Neural cell (in vitro differentiated cells): ENCODE measurements around the gene CLCA1. TPM values are rescaled to one million over a fixed set of nuclear protein-coding genes. Genes with fewer than 3 reads are reported as not detected.

Experiments
- H2AFZ ChIP-seq: fragments of 200-600, 300-800 bp; sonication (generic), shearing (Covaris generic); 2 replicates; pipeline ENCODE4 v1.6.0; 2014; ENCODE audit warnings: low read depth, mild to moderate bottlenecking, antibody characterized with exemption, low read length, moderate library complexity
- H3F3A ChIP-seq: fragments of 200-600 bp; shearing (Covaris generic); 2 replicates; pipeline ENCODE4 v1.6.1; 2016; ENCODE audit warnings: mild to moderate bottlenecking, moderate library complexity, mixed read lengths, antibody characterized with exemption, low read length; ENCODE audit not compliant: insufficient read depth, poor library complexity, severe bottlenecking
- H3K27ac ChIP-seq: fragments of 200-600, 300-800 bp; sonication (generic), shearing (Covaris generic); 2 replicates; pipeline ENCODE4 v1.5.1; 2014; ENCODE audit warnings: mild to moderate bottlenecking, low read length, moderate library complexity
- H3K27me3 ChIP-seq: fragments of 300-800, 200-600 bp; sonication (generic), shearing (Covaris generic); 2 replicates; pipeline ENCODE4 v1.6.0; 2014; ENCODE audit warnings: mild to moderate bottlenecking, low read depth, low read length, moderate library complexity; ENCODE audit not compliant: insufficient read depth
- H3K36me3 ChIP-seq: fragments of 300-800, 200-600 bp; sonication (generic), shearing (Covaris generic); 2 replicates; pipeline ENCODE4 v1.5.1; 2014; ENCODE audit warnings: mild to moderate bottlenecking, antibody characterized with exemption, low read length, moderate library complexity; ENCODE audit not compliant: insufficient read depth
- H3K4me2 ChIP-seq: fragments of 300-800, 200-600 bp; sonication (generic), shearing (Covaris generic); 2 replicates; pipeline ENCODE4 v1.6.0; 2014; ENCODE audit warnings: mild to moderate bottlenecking, low read length
- H3K4me3 ChIP-seq: fragments of 300-800, 200-600 bp; sonication (generic), shearing (Covaris generic); 2 replicates; pipeline ENCODE4 v1.5.1; 2014; ENCODE audit warnings: mild to moderate bottlenecking, low read length, moderate library complexity
- H3K79me2 ChIP-seq: fragments of 200-600 bp; shearing (Covaris generic); replicated peaks from 2 replicates; pipeline ENCODE4 v1.6.0; 2014; ENCODE audit warnings: mild to moderate bottlenecking, low read length, moderate library complexity; ENCODE audit not compliant: insufficient read depth
- H3K9ac ChIP-seq: fragments of 300-800, 200-600 bp; sonication (generic), shearing (Covaris generic); 2 replicates; pipeline ENCODE4 v1.6.1; 2016; ENCODE audit warnings: mild to moderate bottlenecking, low read length, mixed read lengths
- H3K9me2 ChIP-seq: fragments of 200-600 bp; shearing (Covaris generic); 2 replicates; pipeline ENCODE4 v1.6.1; 2016; ENCODE audit warnings: mild to moderate bottlenecking, low read length, mixed read lengths; ENCODE audit not compliant: insufficient read depth
- H3K9me3 ChIP-seq: fragments of 200-600, 300-800 bp; sonication (generic), shearing (Covaris generic); 2 replicates; pipeline ENCODE4 v1.6.1; 2016; ENCODE audit warnings: mild to moderate bottlenecking, mixed run types, low read length, moderate library complexity, mixed read lengths
- H4K20me1 ChIP-seq: fragments of 200-600 bp; shearing (Covaris generic); 2 replicates; pipeline ENCODE4 v1.6.1; 2016; ENCODE audit warnings: mild to moderate bottlenecking, mixed run types; ENCODE audit not compliant: insufficient read depth
- CTCF ChIP-seq: fragments of 450-650 bp; IDR thresholded peaks from 2 replicates; pipeline ENCODE4 v1.5.1; 2014; ENCODE audit warnings: antibody characterized with exemption, mild to moderate bottlenecking, moderate library complexity; ENCODE audit not compliant: poor library complexity, severe bottlenecking
- EP300 ChIP-seq: fragments of 450-650 bp; conservative IDR thresholded peaks from 2 replicates; pipeline ENCODE4 v1.6.1; 2014; ENCODE audit warnings: antibody characterized with exemption, mild to moderate bottlenecking, moderate library complexity; ENCODE audit not compliant: poor library complexity, severe bottlenecking
- EZH2 ChIP-seq: fragments of 200-600, 300-800 bp; shearing (Covaris generic), sonication (generic); IDR thresholded peaks from 2 replicates; pipeline ENCODE4 v1.6.1; 2014; ENCODE audit warnings: antibody characterized with exemption, low read length, borderline replicate concordance, mild to moderate bottlenecking; ENCODE audit not compliant: insufficient read depth, poor library complexity, severe bottlenecking
- MXI1 ChIP-seq: fragments of 450-650 bp; conservative IDR thresholded peaks from 2 replicates; pipeline ENCODE4 v1.6.1; 2014; ENCODE audit warnings: antibody characterized with exemption, mild to moderate bottlenecking; ENCODE audit not compliant: poor library complexity, severe bottlenecking
- POLR2AphosphoS5 ChIP-seq: IDR thresholded peaks from 2 replicates; pipeline ENCODE4 v1.6.1; 2012
- RAD21 ChIP-seq: fragments of 450-650 bp; conservative IDR thresholded peaks from 2 replicates; pipeline ENCODE4 v1.6.1; 2014; ENCODE audit warnings: antibody characterized with exemption, mild to moderate bottlenecking, moderate library complexity
- SMC3 ChIP-seq: fragments of 450-650 bp; conservative IDR thresholded peaks from 2 replicates; pipeline ENCODE4 v1.6.1; 2014; ENCODE audit warnings: antibody characterized with exemption, mild to moderate bottlenecking, moderate library complexity; ENCODE audit not compliant: poor library complexity
- TAF1 ChIP-seq: IDR thresholded peaks from 2 replicates; pipeline ENCODE4 v1.6.1; 2012; ENCODE audit warnings: low read depth
- polyA plus RNA-seq: library from polyadenylated mRNA; depleted of rRNA; stranded (reverse); fragments of >200 nt; gene quantifications from 2 replicates; pipeline ENCODE4 v1.2.3, GENCODE V29; 2014
- TF ChIP-seq, protein P1 (sequence below): IDR thresholded peaks from 2 replicates; pipeline ENCODE4 v1.6.1; 2012; ENCODE audit warnings: borderline replicate concordance

The CLCA1 gene
- polyA plus RNA-seq, 1 donor from 2014 or later, result not detected

DNA sequence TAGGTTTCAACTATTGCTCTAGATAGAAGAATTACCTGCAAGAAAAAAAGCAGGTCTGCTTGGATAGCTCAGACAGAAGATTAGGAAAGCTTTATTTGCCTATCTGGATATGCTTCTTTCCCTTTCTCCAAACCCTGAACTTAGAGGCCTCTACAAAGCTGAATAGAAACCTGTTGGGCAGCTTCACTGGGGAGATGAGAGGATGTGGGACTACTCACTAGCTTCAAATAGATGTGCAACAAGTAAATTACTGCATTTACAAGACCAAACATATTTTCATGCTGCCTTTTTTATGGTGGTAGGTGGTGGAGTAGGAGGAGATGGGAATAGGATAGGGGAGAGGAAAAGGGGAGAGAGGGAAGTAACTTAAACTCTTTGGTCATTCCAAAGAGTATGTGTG, 38.4 kb upstream of the CLCA1 start:
- Histone ChIP-seq H3K27ac (no peak overlapping the region), H3K4me3 (no peak overlapping the region), H3K4me2 (no peak overlapping the region), H3K36me3 (no peaks in the 10 kb centered on the region), H3K9ac (no peak overlapping the region), H3F3A (no peaks in the 10 kb centered on the region), H3K9me3 (no peaks in the 10 kb centered on the region), H2AFZ (no peak overlapping the region), H3K9me2 (no peaks in the 10 kb centered on the region), H4K20me1 (no peaks in the 10 kb centered on the region), H3K79me2 (no peaks in the 10 kb centered on the region), H3K27me3 (no peaks in the 10 kb centered on the region)
- TF ChIP-seq TAF1 (no peak), POLR2AphosphoS5 (no peak), SMC3 (no peak), EZH2 (no peak), RAD21 (no peak), CTCF (no peak), MXI1 (no peak), EP300 (no peak)
- TF ChIP-seq, protein P1, sequence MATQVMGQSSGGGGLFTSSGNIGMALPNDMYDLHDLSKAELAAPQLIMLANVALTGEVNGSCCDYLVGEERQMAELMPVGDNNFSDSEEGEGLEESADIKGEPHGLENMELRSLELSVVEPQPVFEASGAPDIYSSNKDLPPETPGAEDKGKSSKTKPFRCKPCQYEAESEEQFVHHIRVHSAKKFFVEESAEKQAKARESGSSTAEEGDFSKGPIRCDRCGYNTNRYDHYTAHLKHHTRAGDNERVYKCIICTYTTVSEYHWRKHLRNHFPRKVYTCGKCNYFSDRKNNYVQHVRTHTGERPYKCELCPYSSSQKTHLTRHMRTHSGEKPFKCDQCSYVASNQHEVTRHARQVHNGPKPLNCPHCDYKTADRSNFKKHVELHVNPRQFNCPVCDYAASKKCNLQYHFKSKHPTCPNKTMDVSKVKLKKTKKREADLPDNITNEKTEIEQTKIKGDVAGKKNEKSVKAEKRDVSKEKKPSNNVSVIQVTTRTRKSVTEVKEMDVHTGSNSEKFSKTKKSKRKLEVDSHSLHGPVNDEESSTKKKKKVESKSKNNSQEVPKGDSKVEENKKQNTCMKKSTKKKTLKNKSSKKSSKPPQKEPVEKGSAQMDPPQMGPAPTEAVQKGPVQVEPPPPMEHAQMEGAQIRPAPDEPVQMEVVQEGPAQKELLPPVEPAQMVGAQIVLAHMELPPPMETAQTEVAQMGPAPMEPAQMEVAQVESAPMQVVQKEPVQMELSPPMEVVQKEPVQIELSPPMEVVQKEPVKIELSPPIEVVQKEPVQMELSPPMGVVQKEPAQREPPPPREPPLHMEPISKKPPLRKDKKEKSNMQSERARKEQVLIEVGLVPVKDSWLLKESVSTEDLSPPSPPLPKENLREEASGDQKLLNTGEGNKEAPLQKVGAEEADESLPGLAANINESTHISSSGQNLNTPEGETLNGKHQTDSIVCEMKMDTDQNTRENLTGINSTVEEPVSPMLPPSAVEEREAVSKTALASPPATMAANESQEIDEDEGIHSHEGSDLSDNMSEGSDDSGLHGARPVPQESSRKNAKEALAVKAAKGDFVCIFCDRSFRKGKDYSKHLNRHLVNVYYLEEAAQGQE, result no peak

DNA sequence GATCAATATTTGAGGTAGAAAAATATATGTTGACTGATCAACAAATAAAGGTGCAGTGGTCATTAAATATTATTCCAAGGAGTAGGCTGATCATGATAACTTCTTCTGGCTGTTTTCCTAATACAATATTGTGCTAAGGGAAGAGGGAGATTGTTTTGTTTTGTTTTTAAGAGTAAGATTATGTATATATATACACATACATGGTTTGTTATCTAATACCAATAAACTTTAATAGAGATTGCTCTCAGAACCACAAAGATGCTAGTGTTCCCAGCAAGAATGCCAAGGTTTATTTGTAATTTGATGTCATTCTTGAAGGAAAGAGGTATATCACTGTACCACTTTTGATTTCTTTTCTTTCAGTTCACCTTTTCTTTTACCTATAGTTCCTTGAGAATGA, 34.7 kb upstream of the CLCA1 start:
- TF ChIP-seq CTCF (no peak), MXI1 (no peak), EZH2 (no peak)
- Histone ChIP-seq H3K9me2 (no peaks in the 10 kb centered on the region), H4K20me1 (no peaks in the 10 kb centered on the region), H3K4me3 (no peak overlapping the region), H3K27ac (no peak overlapping the region), H3K27me3 (no peaks in the 10 kb centered on the region), H3K9ac (no peak overlapping the region), H2AFZ (no peak overlapping the region), H3K4me2 (no peak overlapping the region), H3K9me3 (no peaks in the 10 kb centered on the region), H3F3A (no peaks in the 10 kb centered on the region), H3K36me3 (no peaks in the 10 kb centered on the region), H3K79me2 (no peaks in the 10 kb centered on the region)
